ENCODE measurements around the gene SLC4A4.

The SLC4A4 gene

GRCh38 chr4:71532407-71532806, 193.6 kb downstream of the SLC4A4 start:
- in situ Hi-C loops (cut with MboI; ENCODE audit: low sequenced_read_pairs), result no loop called here

DNA sequence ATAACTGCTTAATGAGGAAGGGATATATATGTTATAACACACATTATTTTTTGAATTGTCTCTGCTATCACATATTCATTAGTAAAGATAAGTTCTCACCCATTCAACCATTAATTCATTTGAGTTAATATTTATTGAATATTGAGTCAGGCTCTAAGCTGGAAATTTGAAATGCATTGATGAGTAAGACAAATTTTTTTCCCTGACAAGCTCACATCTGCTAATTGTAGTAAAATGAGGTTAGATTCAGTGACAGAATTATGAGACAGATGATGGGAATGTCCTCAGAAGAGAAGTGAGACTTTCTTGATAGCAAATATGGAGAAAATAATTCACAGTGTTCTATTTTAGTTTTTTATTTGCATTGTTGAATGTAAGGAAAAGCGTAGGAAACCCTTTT, 194.3 kb downstream of the SLC4A4 start:
- in situ Hi-C loops (cut with MboI; ENCODE audit: low sequenced_read_pairs), result no loop called here

GRCh38 chr4:71537551-71538065, 198.8 kb downstream of the SLC4A4 start:
- in situ Hi-C loops (cut with MboI; ENCODE audit: low sequenced_read_pairs), result no loop called here

GRCh38 chr4:71538528-71538927, 199.7 kb downstream of the SLC4A4 start:
- in situ Hi-C loops (cut with MboI; ENCODE audit: low sequenced_read_pairs), result no loop called here

- in situ Hi-C loops (cut with MboI; ENCODE audit: low sequenced_read_pairs), result no loop called here
These were observed 202.0 kb downstream of the SLC4A4 start for GRCh38 chr4:71540749-71541269.

- in situ Hi-C loops (cut with MboI; ENCODE audit: low sequenced_read_pairs), result no loop called here
These were observed 202.7 kb downstream of the SLC4A4 start for GRCh38 chr4:71541541-71541940.

DNA sequence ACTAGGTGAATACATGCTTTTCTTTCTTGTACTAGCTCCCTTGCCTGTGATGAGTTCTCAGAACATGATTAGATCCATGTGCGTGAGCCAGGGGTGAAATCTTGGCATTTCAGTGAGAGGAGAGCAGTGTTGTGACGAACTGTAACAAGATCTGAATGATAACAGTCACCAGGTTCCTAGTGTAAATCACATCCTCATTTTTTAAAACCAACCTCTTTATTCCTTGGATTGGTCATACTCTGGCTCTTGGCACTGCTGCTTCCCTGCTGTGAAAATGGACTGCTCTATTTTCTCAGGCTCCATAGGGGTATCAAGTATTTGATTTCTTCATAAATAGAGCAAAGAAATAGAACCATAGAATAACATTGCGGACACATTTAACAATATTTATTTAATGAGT, 206.3 kb downstream of the SLC4A4 start:
- in situ Hi-C loops (cut with MboI; ENCODE audit: low sequenced_read_pairs), result no loop called here

DNA sequence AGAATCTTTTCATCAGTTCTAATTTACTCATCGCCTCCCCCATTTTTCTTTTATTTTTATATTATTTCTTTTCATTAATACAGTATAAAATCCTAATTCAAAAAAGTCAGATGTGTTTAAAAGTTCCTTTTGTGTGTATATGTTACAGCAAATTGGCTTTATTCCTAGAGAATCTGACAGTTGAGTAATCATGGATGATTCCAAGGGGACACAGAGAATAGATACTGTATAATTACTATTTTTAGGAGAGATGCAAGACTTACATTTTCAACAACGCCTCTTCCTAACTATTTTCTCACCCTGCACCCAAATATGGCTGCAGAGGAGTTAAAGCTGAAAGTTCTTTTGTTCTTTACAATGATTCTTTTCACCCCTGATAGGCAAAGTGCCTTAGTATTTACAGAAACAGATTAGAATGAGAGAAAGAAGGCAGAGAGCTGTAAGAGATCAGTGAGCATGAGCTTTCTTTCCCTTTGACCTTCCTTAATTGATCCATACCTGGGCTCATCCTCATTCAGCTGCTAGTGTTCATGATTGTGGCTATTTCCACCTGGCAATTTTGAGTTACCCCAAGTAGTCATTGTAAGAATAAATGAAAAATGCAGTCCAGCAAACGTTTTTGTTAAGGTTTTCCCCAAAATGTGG, 210.8 kb downstream of the SLC4A4 start:
- in situ Hi-C loops (cut with MboI; ENCODE audit: low sequenced_read_pairs), result no loop called here

DNA sequence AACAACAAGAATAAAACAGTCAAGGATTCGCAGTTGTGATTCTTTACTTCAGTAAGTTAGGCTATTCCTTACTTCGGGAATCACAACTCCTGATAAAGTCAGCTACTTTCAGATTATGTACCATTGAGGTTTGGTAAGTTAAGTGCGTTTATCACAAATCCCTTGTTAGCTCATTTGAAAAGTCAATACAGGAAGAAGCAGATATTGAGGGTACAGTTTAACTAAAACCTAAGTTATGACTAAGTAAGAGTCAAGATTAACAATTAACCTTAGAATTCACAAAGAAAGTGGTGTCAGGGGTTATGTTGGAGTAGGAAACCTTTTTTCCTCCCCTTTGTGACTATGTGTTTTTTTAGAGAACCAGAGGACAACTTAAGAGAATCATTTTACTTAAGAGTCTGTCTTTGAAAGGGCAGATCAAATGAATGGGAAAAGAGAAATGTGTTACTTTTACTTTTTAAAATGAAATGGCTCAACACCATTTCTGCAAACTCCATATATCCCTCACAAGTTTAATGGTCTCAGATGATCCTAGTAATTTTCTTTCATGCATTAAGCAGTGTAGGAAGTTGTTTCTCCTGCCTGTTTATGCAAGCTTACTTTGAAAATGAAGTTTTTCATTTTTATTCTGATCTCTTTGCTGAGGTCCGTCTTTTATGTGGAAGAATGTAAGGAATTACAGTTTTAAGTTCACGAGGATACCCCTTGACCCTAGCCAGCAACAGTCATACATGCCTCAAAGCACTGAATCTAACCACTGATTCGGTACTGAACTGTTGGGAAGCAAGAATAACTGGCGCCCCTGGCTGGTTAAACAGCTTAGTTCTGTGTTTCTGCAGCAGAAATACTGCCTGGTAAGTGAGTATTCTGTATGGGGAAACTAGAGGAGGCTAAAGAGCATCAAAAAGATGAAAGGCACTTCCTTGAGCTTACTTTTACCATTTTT, 211.7 kb downstream of the SLC4A4 start:
- in situ Hi-C loops (cut with MboI; ENCODE audit: low sequenced_read_pairs), result no loop called here

- in situ Hi-C loops (cut with MboI; ENCODE audit: low sequenced_read_pairs), result no loop called here
These were observed 214.8 kb downstream of the SLC4A4 start for GRCh38 chr4:71553605-71554004.

GRCh38 chr4:71554025-71554424, 215.2 kb downstream of the SLC4A4 start:
- in situ Hi-C loops (cut with MboI; ENCODE audit: low sequenced_read_pairs), result no loop called here

- in situ Hi-C loops (cut with MboI; ENCODE audit: low sequenced_read_pairs), result no loop called here
These were observed 219.4 kb downstream of the SLC4A4 start for GRCh38 chr4:71558248-71558647.

DNA sequence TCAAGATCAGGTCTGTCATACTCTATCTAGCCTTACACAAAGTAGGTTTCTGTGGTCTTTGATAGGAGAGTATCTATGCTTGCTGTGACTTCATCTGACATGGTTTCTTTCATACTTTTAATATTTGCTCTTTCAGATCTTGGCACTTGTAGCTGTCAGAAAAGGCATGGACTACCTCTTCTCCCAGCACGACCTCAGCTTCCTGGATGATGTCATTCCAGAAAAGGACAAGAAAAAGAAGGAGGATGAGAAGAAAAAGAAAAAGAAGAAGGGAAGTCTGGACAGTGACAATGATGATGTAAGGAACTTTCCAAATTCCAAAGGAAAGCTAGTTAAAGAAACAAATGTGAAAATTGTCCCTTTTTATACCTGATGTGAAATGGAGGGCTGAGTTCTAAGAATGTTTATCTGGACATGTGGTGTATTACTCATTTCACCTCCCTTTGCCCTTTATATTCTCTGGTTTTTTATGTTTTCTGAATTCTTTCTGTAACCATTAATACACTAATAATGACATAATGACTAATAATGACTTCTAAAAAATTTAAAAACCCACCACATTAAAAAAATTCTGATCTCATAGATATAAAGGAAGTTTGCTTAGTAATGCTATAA, 221.2 kb downstream of the SLC4A4 start:
- in situ Hi-C loops (cut with MboI; ENCODE audit: low sequenced_read_pairs), result no loop called here

DNA sequence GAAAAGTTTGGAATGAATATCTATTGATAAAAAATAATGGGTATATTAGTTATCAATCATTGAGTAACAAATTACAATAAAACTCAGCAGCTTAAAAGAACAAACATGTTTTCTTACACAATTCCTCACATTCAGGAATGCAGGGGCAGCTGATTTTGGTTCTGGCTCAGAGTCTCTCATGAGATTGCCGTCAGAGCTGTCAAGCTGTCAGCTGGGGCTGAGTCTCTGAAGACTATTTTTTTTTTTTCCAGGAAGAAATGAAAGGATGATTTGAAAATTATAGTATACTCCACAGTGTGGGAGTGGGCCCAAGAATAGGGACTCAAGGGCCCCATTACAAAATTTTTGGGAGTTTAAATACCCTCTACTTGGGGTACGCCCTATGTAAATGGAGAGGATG, 226.0 kb downstream of the SLC4A4 start:
- in situ Hi-C loops (cut with MboI; ENCODE audit: low sequenced_read_pairs), result no loop called here

- in situ Hi-C loops (cut with MboI; ENCODE audit: low sequenced_read_pairs), result no loop called here
These were observed 228.0 kb downstream of the SLC4A4 start for GRCh38 chr4:71566856-71567255.

GRCh38 chr4:71568131-71568530, 229.3 kb downstream of the SLC4A4 start:
- in situ Hi-C loops (cut with MboI; ENCODE audit: low sequenced_read_pairs), result no loop called here

GRCh38 chr4:71570492-71570891, 231.7 kb downstream of the SLC4A4 start:
- in situ Hi-C loops (cut with MboI; ENCODE audit: low sequenced_read_pairs), result no loop called here

- in situ Hi-C loops (cut with MboI; ENCODE audit: low sequenced_read_pairs), result no loop called here
These were observed 232.5 kb downstream of the SLC4A4 start for GRCh38 chr4:71571346-71571745.

DNA sequence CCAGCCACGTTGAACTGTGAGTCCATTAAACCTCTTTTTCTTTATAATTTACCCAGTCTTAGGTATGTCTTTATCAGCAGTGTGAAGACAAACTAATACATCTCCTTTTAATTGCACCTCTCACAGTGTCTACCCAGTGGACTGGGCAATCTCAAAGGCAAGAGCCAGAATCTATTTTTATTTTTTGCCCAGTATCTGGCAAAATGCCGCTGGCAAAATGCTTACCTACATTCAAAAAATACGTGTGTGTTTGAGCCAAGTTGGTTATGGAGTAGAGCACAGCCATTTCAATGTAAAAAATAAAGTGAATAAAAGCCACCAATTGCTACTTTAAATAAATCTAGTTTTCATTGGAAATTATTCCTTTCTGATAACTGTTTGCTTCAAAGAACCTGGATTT, 245.2 kb downstream of the SLC4A4 start:
- in situ Hi-C loops (cut with MboI; ENCODE audit: low sequenced_read_pairs), result no loop called here

GRCh38 chr4:71584585-71584984, 245.8 kb downstream of the SLC4A4 start:
- in situ Hi-C loops (cut with MboI; ENCODE audit: low sequenced_read_pairs), result no loop called here

DNA sequence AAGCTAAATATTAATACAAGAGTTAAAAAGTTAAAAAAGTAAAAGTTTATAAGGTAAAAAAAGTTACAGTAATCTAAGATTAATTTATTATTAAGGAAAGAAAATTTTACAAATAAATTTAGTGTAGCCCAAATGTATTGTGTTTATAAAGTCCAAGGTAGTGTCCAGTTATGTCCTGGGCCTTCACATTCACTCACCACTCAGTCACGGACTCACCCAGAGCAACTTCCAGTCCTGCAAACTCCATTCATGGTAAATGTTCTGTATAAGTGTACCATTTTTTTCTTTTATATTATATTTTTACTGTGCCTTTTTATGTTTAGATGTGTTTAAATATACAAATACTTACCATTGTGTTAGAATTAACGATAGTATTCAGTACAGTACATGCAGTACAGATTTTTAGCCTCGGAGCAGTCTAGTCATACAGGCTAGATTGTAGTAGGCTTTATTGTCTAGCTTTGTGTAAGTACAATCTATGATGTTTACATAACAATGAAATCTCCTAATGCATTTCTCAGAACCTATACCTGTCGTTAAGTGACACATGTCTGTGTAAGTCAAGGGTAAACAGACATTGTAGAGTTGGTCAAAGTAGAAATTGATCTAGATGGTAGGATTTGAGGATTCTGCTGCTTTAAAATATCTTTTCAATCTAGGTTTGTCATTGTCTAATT, 247.4 kb downstream of the SLC4A4 start:
- in situ Hi-C loops (cut with MboI; ENCODE audit: low sequenced_read_pairs), result no loop called here

Data from hTERT RPE-1 (cell line).